HG03460 (cell line): ENCODE measurements around the gene ZNF608.

ENCODE experiments used
- ATAC-seq: cut with Tn5 transposase; IDR thresholded peaks from one replicate; pipeline ENCODE4 v1.9.1; 2021; ENCODE audit not compliant: unreplicated experiment

Gene ZNF608

DNA sequence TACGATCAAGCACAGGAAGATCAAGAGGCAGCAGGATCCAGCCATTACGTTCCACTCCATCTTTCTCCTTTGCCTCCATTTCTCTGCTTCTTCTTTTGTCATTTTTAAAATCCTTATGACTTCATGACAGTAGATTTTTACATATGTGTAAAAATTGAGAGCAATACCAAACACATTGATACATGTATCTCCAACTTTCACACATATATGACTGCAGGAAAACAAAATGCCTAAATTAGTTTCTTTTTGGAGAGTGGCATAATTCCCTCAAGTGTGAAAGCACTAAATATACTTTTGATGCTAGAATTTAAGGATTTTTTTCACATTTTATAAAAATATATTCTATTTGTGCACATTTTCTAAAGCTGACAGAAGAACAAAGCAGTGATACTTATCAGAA is 8.6 kb upstream of the ZNF608 start:
- ATAC-seq = no peak

DNA sequence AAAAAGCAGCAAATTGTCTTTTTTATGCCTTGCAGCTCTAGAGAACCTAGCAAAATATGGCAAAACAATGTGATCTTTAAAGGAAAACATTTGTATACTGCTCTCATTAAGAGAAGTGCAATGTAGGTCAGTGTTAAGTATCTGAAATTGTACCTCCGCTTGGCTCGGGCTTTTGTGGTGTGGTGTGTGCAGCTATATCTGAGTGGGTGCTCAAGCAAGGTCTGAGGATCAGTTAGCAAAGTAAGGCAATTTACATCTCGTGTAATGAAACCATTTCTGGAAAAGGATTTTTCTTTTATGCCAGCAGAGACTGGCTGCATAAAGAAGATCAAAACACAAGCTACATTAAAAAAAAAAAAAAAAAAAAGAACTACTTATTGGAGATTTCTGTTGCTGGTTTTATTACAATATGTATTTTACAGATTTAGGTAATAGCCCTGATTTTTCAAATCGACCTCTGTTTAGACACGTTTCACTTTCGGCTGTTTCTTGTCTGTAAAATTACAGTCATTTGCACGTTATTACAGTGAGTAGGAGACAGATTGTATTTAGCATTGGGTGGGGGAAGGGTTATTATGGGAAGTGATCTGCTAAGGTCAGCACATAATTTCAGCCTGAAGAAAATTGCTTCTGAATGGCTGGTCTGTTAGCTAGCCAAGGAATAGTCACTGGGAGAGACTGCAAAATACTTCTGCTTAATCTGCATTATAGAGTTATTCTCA is 7.9 kb upstream of the ZNF608 start:
- no peak for ATAC-seq

DNA sequence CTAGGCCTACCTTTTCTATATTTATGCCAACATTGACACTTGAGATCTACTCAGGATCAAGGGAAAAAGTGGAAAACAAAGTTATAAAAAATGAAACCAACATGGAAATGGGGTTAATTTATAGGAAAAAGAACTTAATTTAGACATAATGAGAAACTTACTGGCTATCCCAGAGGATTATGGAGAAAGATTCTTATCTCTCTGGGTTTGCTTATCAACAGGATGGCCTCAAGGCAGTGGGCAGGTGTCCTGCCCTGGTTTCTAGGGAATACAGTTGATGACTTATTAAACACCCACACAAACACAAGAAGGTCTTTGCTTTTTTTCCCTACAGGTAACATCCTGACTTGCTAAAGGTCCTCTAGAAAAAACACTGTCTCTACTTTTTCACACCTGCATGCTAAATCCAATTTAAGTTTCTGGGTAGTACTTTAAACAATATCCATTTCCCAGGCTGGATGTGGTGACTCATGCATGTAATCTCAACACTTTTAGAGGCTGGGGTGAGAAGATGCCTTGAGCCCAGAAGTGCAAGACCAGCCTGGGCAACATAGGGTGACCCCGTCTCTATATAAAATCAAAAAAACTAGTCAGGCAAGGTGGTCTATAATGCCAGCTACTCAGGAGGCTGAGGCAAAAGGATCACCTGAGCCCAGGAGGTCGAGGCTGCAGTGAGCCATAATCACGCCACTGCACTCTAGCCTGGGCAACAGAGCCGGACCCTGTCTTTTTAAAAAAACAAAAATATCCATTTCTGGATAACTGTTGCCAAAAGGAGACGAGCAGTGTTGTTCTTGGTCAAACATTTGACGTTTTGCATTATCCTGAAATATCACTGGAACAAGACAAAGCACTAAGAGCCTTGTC is 6.6 kb upstream of the ZNF608 start:
- ATAC-seq = no peak

DNA sequence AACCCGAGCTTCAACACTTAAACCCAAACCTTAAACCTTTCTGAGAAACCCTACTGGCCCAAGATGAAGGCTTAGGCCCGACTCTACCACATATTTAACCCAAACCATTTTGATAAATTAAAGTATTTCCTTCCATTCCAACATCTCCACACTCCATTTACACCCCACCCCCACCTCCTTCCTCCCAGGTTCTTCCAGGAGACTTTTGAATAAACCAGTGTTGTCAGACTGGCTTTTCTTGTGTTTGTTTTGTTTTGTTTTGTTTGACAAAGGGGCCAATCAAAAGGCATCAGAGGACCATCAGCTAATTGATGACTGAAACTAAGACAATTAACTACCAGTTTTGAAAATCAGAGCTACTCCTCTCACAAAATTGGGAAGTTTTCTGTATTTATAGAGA is 4.6 kb upstream of the ZNF608 start:
- no peak for ATAC-seq

DNA sequence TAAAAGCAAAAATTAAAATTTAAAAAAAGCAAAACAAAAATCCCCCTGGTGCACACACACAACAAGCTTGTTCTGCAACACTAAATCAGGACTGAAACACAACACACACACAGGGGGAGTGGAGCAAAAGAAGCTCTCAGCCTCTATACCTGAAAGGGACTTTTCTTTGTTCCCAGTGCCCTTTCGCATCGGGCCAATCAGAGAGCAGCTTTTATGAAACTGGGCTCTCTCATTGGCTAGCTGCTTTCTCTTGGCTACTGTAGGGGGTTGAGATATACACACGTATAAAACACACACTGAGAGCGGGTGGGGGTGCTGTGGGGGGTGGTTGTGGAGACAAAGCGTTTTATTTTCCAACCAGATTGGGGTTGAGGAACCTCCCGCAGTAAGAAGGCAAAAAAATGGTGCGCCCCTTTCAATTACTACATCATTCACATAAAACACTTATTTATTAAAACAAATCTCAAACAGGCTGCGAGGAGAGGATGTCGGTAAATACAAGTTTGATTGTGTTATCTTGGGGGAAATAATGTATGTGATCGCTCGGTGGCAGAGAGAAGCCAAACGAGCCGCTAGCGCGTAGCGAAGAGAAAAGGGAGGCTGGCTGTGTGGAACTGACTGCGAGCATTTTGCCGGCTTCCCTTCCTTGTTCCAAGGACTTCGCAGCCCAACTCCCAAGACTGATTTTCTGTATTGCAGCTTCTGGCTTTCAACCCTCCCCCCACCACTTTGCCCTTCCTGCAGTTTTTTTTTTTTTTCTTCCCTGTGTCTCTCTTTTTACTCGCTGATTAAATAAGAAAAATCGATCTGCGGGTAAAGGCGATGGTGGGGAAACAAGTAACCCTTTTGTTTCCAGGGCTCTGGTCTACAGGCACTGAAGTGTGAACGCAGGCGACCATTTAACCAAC is 2.5 kb upstream of the ZNF608 start:
- peak; percentile 86 for ATAC-seq

DNA sequence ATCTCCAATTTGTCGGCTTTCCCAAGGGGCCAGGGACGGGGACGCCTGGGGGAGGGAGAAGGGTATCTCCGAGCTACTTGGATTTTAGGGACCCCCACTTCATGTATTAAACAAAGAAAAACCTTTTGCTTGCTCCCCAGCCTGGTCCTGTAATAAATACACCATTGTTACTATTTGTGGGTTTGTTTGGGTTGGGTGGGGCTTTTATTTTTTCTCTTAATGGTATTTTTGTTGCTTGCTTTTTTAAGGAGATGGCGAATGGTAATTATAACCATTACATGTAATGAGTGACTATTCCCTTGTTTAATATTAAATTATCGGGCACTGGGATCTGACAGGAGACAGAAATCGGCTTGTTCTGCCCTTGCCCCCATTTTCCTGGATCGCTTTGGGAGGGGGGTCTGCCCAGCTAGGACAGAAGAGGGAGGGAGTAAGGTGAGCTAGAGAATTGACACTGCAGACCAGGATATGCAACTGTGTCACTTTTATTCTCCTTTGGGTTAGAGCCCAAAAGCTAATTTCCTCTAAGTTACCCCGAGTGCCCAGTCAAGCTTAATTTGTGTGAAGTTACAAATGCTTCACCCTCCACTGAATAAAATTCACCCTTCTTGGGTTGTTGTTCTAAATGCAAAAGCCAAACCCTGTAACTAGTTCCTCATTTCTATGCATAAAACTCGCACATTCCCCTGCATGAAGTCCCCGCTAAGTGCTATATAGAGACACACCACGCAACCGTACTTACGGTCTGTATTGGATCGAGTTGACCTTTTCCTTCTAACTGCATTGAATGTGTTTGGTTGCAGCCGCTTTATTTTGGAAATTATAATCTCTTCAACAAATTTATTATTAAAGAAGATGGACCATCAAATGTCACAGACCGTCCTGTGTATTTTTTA is 1.6 kb upstream of the ZNF608 start:
- ATAC-seq = peak; percentile 53

DNA sequence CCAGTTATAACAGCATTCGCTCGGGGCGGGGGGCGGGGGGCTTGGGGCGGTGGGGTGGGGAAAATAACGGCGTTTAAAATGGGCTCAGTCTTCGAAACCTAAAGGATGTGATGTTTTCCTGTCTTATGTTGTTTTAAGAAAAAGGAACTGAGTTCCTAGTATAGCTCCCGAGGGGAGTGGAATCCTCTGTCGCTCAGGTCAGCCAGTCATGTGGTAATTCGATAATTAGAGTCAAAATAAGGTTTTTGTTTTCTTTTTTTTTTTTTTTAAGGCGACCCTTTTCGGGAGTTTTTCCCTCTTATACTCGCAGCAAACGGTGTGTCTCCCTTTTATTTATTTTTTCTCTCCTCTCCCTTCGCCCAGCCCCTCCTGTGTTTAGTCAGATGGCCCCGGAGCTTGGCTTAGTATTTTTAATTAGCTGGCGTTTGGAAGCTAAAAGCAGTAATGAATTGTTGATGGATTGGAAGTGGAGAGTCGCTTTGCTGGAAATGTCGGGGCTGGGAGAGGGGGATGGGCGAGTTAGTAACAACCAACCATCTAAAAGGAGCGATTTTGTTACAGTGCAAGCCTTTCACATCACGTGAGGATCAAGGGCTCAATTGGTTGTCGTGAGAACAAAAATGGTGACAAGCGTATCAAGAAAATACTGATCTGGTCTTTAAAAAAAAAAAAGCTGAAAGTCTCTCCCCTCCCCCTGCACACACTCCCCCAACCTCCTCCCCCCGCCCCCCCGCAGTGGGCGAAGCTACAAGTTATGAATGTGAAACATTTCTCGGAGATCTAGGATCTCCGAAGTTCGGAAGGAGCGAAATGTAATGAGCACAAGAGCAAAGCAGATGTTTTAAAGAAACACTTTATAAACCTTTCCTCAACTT is 714 bp upstream of the ZNF608 start:
- ATAC-seq = no peak

DNA sequence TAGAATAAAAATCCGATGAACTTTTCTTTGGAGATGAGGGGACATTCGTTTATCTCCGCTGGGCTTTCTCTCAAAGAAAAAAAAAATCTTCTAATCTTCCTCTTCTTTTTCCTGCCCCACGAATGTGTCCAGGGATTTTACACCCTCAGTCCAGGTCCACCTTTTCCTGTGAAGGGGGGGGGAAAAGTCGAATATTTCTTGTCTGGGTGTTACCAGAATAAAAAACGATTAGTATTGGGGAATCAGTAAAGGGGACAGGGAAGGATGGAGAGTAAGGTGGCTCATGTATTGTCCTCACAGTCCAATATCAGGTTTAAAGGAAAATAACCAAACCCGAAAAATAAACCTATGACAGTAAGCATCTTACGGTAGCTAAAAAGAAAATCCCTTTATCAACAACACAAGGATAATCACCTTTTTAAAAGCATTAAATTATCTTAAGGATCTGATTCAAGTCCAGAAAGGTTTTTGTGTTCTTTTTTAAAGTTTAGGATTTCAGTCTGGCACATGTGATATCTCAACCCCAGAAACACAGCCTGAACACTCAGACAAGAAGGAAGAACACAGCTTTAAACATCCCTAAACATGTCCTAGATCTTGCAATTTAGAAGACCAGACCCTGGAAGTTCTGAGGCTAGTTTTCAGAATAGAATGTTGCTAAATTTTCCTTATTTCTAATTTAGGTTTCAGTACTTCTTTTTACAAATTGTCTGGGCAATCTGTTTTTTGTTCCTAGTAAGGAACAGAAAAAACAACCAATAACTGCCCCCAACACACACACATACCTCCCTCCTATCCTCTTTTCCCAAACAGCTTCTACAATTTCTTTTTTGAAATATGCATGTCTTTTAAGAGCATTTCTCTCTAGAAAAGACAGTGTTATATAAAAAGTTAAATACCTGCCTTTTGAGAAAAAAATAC is 1.2 kb downstream of the ZNF608 start:
- no peak for ATAC-seq

DNA sequence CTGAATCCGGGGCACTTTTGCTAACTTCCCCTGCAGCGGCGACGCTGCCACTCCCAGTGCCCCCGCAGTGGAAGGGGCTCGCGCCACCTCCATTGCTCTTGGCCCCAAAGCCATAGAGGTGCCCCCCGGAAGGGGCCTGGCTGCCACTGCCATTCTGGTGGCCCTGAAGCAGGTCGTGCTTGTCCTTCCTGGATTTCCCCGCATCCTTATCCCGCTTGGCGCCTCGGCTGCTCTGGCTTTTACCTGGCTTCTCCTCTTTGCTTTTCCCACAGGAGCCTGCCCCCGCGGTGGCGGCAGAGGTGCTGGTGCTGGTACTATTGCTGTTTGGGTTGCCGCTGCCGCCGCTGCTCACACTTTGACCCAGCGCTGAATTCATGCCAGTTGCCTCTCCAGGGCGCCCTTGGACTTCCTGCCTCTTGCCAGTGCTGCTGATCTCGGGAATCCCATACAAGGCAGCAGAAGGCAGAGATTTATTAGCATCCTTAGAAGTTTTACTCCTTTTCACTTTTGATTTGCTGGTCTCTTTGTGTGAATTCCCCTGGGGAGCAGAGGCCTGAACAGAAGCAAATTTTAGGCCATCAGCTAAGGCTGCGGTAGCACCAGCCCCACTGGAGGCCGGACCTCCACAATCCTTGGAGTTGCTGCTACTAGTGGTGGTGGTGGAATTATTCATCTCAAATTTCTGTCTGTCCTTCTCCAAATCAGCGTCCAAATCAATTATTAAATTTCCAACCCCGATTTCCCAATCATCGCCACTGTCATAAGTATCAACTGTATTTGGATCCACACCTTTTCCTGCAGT is 2.1 kb downstream of the ZNF608 start:
- ATAC-seq = no peak

DNA sequence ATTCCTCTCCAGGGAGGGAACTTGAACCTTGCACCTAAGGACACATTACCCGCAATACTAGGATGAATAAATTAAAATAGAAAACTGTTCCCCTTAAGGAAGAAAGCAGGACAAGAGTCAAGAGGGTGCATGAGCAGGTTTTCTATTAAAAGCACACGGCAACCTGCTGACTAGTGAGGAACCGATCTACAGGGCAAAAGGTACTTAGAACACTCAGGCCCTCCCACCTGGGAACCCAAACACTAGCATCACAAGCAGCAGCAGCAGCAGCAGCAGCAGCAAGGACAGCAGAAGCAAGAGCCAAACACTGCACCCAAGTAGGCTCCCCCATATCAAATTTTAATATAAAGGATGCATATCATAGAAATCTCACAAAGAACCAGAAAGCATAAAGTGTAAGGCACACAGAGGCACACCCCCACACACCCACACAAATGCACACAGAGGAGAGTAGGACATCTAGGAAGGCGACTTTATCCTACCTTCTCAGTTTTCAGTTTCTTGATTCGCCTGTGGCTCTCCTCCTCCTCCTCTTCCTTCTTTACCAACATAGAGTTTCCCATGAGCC is 2.8 kb downstream of the ZNF608 start:
- ATAC-seq = no peak

DNA sequence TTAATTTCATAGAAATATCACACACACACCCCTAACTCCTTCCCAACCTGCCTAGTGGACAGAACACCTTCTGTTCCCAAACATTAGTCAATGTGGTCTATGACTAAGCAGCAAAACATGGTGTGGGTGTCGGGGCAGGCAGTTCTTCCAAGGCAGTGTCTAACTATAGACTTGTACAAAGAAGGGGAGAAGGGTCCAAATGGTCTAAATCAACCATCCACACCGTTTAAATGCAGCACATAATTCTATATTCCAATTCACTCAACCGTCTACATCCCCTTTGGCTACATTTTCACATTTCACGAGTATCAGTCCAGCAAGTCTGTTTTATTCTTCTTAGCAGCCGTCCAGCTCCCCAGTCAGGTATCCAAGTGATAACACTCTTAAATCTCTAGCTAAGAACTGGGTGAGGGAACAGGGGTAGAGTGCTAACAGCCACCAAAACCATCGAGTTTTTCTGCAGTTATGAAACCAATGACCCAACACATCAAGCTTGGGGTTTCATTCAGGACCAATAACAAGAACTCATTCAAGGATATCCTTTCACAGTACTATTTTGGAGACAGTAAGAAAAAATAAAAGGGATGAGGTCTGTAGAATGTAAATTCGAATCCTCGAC is 3.3 kb downstream of the ZNF608 start:
- no peak for ATAC-seq

DNA sequence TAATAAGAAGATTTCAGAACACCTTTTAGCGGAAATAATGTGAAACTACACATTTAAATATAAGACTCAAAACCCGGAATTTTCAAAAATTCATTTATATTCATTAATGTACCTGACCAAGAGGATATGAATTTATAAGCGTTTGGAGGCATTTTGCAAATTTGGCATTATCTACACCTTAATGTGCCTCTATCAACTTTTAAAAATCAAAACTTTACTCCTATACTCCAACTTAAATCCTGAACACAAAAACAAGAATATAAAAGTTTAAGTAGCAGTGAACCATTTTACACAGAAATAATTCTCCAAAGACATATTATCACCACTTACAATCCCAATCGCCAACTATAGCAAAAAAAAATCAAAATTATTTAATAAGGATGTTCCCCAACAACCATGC is 3.9 kb downstream of the ZNF608 start:
- no peak for ATAC-seq

DNA sequence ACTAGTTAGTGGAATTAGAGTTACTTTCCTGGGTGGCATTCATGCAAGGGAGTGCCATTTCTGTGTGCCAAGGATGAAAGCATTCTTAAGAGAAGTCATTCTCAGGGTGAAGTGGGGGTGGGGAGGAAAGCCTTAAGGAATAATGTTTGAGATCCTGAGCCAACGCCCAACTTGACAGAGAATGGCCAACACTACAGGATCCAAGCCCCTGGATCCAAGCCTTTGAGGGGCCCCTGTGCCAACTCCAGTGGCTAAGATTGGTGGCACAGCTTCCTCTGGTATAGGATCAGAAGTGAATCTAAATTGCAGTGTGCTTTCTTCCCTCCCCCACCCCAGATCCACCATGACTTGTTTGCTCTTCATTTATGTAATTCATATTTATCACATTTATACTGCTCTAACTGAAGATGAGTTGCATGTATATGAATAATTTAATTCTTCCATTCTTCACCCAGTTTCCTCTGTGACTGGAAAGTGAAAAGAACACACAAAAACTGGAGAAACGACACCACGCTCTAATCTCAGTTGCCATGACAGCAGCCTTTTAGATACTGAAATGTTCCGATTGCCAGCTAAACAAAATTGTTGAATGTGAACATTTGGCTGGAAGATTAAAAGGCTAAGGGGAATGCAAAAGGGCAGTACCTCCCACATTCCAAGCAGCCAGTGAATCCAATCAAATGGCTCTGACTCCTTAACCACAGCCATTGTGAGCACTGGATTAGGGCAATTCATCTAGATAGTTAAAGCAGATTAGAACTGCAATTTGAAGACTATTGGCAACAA is 4.5 kb downstream of the ZNF608 start:
- ATAC-seq = no peak

DNA sequence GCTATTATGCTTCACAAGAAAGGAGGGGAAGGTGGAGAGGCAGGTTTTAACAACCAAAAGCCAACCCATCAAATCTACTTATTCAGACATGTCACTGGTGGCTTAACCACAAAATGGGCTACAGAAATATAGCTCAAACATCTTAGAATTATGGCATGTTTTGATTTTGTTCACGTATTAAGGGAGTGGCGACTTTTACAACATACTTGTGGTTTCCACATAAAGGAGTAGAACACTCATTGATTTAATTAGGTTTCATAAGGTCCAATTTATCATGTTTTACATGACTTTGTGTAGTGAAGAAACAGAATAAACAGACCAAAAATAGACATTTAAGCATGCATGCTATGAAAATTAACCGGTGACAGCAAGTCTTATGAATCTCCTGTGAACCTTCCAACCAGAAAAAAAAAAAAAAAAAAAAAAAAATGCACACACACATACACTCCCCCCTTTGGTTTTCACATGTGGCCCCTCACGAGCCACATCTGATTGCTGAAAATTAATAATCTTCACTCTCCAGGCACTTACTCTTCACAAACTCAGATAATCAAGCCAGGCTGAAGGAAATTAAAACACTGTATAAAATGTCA is 5.4 kb downstream of the ZNF608 start:
- no peak for ATAC-seq

DNA sequence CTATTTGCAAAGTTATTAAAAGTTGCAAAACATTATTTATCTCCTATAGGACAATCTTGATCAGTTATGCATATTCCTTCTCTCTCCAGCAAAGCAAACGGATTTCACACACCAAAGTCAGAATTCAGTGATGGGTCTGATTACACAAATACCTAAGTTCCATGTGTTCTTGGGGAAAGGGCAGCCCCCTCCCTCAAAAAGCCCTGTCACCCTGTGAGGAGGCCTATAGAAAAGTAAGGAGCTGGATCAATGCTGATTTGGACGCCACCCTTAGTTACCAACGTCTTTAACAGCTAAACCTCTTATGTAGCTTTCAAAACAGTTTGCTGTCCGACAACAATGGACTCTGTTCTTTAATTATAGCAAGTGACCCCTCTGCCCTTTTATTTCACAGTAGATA is 6.4 kb downstream of the ZNF608 start:
- ATAC-seq = no peak

DNA sequence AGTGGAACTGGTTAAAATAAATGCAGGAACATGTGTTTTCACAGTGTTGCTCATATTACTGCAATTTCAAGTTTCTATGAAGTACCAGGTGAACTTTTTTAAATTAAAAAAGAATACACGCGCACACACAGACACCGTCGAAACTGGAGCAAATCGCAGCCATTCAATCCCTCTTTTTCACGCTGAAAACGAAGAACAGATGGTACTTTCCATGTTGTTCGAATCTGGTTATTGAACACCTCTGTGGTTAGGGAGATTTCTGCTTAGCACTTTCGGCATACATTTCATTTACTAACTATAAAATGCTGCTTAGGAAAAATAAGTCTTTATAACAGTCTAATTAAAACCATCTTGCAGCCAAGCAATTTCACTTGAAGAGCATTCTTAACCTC is 6.8 kb downstream of the ZNF608 start:
- no peak for ATAC-seq
